Progenitor cell of endocrine pancreas (in vitro differentiated cells): ENCODE results near the gene TENT4A. TPM values are rescaled to one million over a fixed set of nuclear protein-coding genes. Genes with fewer than 3 reads are reported as not detected.
"Not testable (repeated sequence)": the region's sequence is repeated elsewhere in the genome, so short reads cannot be mapped to it uniquely, and the experiment has no call there.

ENCODE experiments used
- DNase-seq: peaks from one replicate; pipeline ENCODE4 v3.0.0; 2021; ENCODE audit warnings: low spot score; ENCODE audit not compliant: unreplicated experiment
- H3K27ac Mint-ChIP-seq: 2 replicates; pipeline ENCODE4 v1.8.0; 2021; ENCODE audit warnings: mild to moderate bottlenecking, moderate library complexity, mixed read lengths
- H3K27me3 Mint-ChIP-seq: 2 replicates; pipeline ENCODE4 v1.8.0; 2021; ENCODE audit warnings: mixed read lengths
- H3K36me3 Mint-ChIP-seq: 2 replicates; pipeline ENCODE4 v1.8.0; 2022; ENCODE audit warnings: mixed read lengths; ENCODE audit not compliant: insufficient read depth
- H3K4me1 Mint-ChIP-seq: 2 replicates; pipeline ENCODE4 v1.8.0; 2021; ENCODE audit warnings: low read depth, mixed read lengths
- H3K4me3 Mint-ChIP-seq: 2 replicates; pipeline ENCODE4 v1.8.0; 2021; ENCODE audit warnings: low read depth, mild to moderate bottlenecking, moderate library complexity, mixed read lengths
- H3K9me3 Mint-ChIP-seq: 2 replicates; pipeline ENCODE4 v1.8.0; 2021; ENCODE audit warnings: low read depth, mixed read lengths
- CTCF ChIP-seq: fragments of 200-600 bp; sonication (generic); IDR thresholded peaks from one replicate; pipeline ENCODE4 v1.5.0; 2021; ENCODE audit warnings: antibody characterized with exemption, mild to moderate bottlenecking; ENCODE audit not compliant: unreplicated experiment
- total RNA-seq: library from RNA; stranded (reverse); gene quantifications from 2 replicates; pipeline ENCODE4 v1.2.1, GENCODE V29; 2021

Gene TENT4A
- total RNA-seq, 1 donor from 2014 or later, result 30.0 TPM

GRCh38 chr5:6768590-6769230, 55.5 kb downstream of the TENT4A start:
- Mint-ChIP-seq H3K27ac (no peak overlapping the region), H3K36me3 (no peaks in the 10 kb centered on the region), H3K27me3 (no peaks in the 10 kb centered on the region), H3K9me3 (no peaks in the 10 kb centered on the region), H3K4me3 (no peak overlapping the region), H3K4me1 (no peaks in the 10 kb centered on the region)
- no peak for TF ChIP-seq CTCF
- no peak for DNase-seq

- Mint-ChIP-seq H3K27me3 (no peaks in the 10 kb centered on the region), H3K4me3 (no peak overlapping the region), H3K36me3 (no peaks in the 10 kb centered on the region), H3K4me1 (no peaks in the 10 kb centered on the region), H3K27ac (no peak overlapping the region), H3K9me3 (no peaks in the 10 kb centered on the region)
- no peak for TF ChIP-seq CTCF
- DNase-seq, result no peak
Observed at GRCh38 chr5:6770826-6771607, 57.8 kb downstream of the TENT4A start.

GRCh38 chr5:6772886-6773285, 59.7 kb downstream of the TENT4A start:
- Mint-ChIP-seq H3K27ac (no peak overlapping the region), H3K9me3 (no peaks in the 10 kb centered on the region), H3K4me1 (no peaks in the 10 kb centered on the region), H3K36me3 (no peaks in the 10 kb centered on the region), H3K27me3 (no peaks in the 10 kb centered on the region), H3K4me3 (no peak overlapping the region)
- DNase-seq, result no peak
- TF ChIP-seq CTCF, result no peak

- H3K27ac Mint-ChIP-seq, result no peak overlapping the region
- no peaks in the 10 kb centered on the region for H3K27me3 Mint-ChIP-seq
- H3K4me1 Mint-ChIP-seq, result no peaks in the 10 kb centered on the region
- DNase-seq, result no peak
- H3K9me3 Mint-ChIP-seq, result no peaks in the 10 kb centered on the region
- H3K36me3 Mint-ChIP-seq, result no peaks in the 10 kb centered on the region
- no peak overlapping the region for H3K4me3 Mint-ChIP-seq
- TF ChIP-seq CTCF, result no peak
Observed at GRCh38 chr5:6773342-6774035, 60.3 kb downstream of the TENT4A start.

GRCh38 chr5:6774207-6774606, 61.0 kb downstream of the TENT4A start:
- not testable (repeated sequence) for H3K9me3 Mint-ChIP-seq, H3K4me1 Mint-ChIP-seq, H3K4me3 Mint-ChIP-seq, DNase-seq, H3K36me3 Mint-ChIP-seq, H3K27me3 Mint-ChIP-seq, H3K27ac Mint-ChIP-seq
